DOHH2 (cell line): ENCODE data around the gene TNRC6A.

ENCODE experiments used
- EZH2phosphoT487 ChIP-seq: fragments of 200-600 bp; sonication (generic); IDR thresholded peaks from 2 replicates; pipeline ENCODE4 v1.6.1; 2017; ENCODE audit warnings: borderline replicate concordance, mild to moderate bottlenecking, antibody characterized with exemption, low read length, moderate library complexity, mixed read lengths
- TF ChIP-seq, protein P1 (sequence below): fragments of 200-600 bp; sonication (generic); IDR thresholded peaks from one replicate; pipeline ENCODE4 v1.5.1; 2014; ENCODE audit warnings: antibody characterized with exemption, mild to moderate bottlenecking, low read depth, low read length; ENCODE audit not compliant: poor library complexity, severe bottlenecking

DNA sequence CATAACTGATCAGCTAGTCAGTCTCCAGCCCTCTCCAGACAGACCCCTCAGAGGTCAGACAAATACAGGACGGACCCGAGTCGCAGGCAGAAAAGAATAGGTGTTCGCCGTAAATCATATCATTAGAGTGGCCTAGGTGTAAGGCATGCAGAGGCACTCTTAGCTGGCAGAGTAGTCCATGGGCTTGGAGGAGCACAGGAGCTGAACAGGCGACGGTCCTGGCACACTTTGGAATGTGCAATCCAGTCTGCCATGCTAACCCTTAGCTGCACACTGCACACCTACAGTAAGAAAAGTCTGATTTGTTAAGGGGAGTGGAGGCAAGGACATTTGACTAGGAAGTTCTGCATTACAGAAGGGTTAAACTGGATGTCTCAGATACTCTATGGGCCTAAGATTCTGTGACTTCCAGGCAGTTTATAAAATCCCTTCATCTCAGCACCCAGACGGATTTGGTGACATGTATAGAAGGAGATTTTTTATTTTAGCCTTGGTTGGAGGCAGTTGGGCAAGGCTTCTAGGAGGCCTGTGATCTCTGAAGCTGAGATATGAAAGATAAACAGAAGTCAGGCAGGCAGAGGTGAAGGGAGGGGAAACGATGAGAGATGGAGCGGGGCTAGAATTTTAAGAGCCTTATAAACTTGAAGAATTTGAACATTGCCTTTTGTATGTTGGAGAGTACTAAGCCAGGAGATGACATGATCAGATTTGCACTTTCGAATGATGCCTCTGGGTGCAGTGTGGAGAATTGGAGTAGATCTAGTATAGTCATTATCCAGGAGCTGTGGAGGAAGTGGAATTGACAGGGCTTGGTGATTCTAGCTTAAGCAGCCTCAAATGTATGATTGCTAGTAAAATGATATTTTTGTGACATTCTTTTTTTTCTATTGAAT is 81.7 kb downstream of the TNRC6A start:
- TF ChIP-seq, protein P1, sequence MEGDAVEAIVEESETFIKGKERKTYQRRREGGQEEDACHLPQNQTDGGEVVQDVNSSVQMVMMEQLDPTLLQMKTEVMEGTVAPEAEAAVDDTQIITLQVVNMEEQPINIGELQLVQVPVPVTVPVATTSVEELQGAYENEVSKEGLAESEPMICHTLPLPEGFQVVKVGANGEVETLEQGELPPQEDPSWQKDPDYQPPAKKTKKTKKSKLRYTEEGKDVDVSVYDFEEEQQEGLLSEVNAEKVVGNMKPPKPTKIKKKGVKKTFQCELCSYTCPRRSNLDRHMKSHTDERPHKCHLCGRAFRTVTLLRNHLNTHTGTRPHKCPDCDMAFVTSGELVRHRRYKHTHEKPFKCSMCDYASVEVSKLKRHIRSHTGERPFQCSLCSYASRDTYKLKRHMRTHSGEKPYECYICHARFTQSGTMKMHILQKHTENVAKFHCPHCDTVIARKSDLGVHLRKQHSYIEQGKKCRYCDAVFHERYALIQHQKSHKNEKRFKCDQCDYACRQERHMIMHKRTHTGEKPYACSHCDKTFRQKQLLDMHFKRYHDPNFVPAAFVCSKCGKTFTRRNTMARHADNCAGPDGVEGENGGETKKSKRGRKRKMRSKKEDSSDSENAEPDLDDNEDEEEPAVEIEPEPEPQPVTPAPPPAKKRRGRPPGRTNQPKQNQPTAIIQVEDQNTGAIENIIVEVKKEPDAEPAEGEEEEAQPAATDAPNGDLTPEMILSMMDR: no peak
- no peak for TF ChIP-seq EZH2phosphoT487
